Neuronal stem cell (in vitro differentiated cells): ENCODE data around the gene CNTN3.

Source experiments
- DNase-seq: peaks from one replicate; pipeline ENCODE4 v3.0.0-alpha.2; 2013; ENCODE audit warnings: low spot score
- H2AFZ ChIP-seq: one replicate; pipeline ENCODE4 v1.6.1; 2013; ENCODE audit warnings: mild to moderate bottlenecking, low read length, inconsistent platforms
- H2AK5ac ChIP-seq: 2 replicates; pipeline ENCODE4 v1.6.1; 2013; ENCODE audit warnings: low read depth, mild to moderate bottlenecking, inconsistent platforms, low read length, moderate library complexity, mixed read lengths
- H2BK120ac ChIP-seq: 2 replicates; pipeline ENCODE4 v1.6.1; 2013; ENCODE audit warnings: low read depth, mild to moderate bottlenecking, inconsistent platforms, low read length, moderate library complexity, mixed read lengths
- H2BK12ac ChIP-seq: one replicate; pipeline ENCODE4 v1.6.1; 2013; ENCODE audit warnings: low read length, inconsistent platforms
- H2BK15ac ChIP-seq: 2 replicates; pipeline ENCODE4 v1.6.1; 2013; ENCODE audit warnings: mild to moderate bottlenecking, low read length, inconsistent platforms, mixed read lengths
- H2BK5ac ChIP-seq: one replicate; pipeline ENCODE4 v1.6.1; 2013; ENCODE audit warnings: inconsistent platforms, mild to moderate bottlenecking, low read length, moderate library complexity
- H3K14ac ChIP-seq: one replicate; pipeline ENCODE4 v1.6.1; 2013; ENCODE audit warnings: low read length, inconsistent platforms
- H3K18ac ChIP-seq: 2 replicates; pipeline ENCODE4 v1.6.1; 2013; ENCODE audit warnings: low read length, inconsistent platforms
- H3K23ac ChIP-seq: 2 replicates; pipeline ENCODE4 v1.6.1; 2013; ENCODE audit warnings: low read depth, mild to moderate bottlenecking, mixed read lengths, low read length, inconsistent platforms; ENCODE audit not compliant: poor library complexity
- H3K27ac ChIP-seq: replicated peaks from 3 replicates; pipeline ENCODE4 v1.5.1; 2013; ENCODE audit warnings: low read length, inconsistent platforms
- H3K27me3 ChIP-seq, 3 experiments: 2 replicates each; pipeline ENCODE4 v1.6.1; 2013; ENCODE audit warnings: low read length in 3 of 3, mild to moderate bottlenecking in 2 of 3, inconsistent platforms in 1 of 3, low read depth in 1 of 3, mixed read lengths in 1 of 3, moderate library complexity in 1 of 3; ENCODE audit not compliant: control insufficient read depth in 3 of 3, insufficient read depth in 3 of 3
- H3K36me3 ChIP-seq, 2 donors: replicated peaks in 1 of 2; 2 replicates each; pipeline ENCODE4 v1.6.1; 2013; ENCODE audit warnings: low read length in 2 of 2; ENCODE audit not compliant: control insufficient read depth in 2 of 2, insufficient read depth in 2 of 2
- H3K4ac ChIP-seq: 2 replicates; pipeline ENCODE4 v1.6.1; 2013; ENCODE audit warnings: inconsistent platforms, mild to moderate bottlenecking, low read length, moderate library complexity
- H3K4me1 ChIP-seq, 2 donors: 1 replicate in 1 of 2; 2 replicates in 1 of 2; pipeline ENCODE4 v1.6.1; 2013; ENCODE audit warnings: low read length in 2 of 2, low read depth in 1 of 2; ENCODE audit not compliant: control insufficient read depth in 2 of 2, insufficient read depth in 1 of 2
- H3K4me2 ChIP-seq: one replicate; pipeline ENCODE4 v1.6.1; 2013; ENCODE audit warnings: mild to moderate bottlenecking, low read length, inconsistent platforms; ENCODE audit not compliant: insufficient read depth, poor library complexity, severe bottlenecking
- H3K4me3 ChIP-seq, 2 donors: 2 replicates each; pipeline ENCODE4 v1.5.1; 2013; ENCODE audit warnings: low read length in 2 of 2, mild to moderate bottlenecking in 2 of 2, inconsistent platforms in 1 of 2, moderate library complexity in 1 of 2
- H3K79me1 ChIP-seq: one replicate; pipeline ENCODE4 v1.6.1; 2013; ENCODE audit warnings: low read depth, mild to moderate bottlenecking, inconsistent platforms, low read length, moderate library complexity
- H3K9ac ChIP-seq: one replicate; pipeline ENCODE4 v1.6.1; 2013; ENCODE audit warnings: mild to moderate bottlenecking, low read depth, low read length, inconsistent platforms; ENCODE audit not compliant: poor library complexity
- H3K9me3 ChIP-seq, 2 donors: replicated peaks in 1 of 2; 2 replicates each; pipeline versions ENCODE3 to v1.6.1; 2013; ENCODE audit warnings: low read length in 2 of 2, mild to moderate bottlenecking in 2 of 2, inconsistent platforms in 1 of 2, low read depth in 1 of 2, mixed read lengths in 1 of 2, moderate library complexity in 1 of 2; ENCODE audit not compliant: control insufficient read depth in 2 of 2, insufficient read depth in 1 of 2
- H4K8ac ChIP-seq: one replicate; pipeline ENCODE4 v1.6.1; 2013; ENCODE audit warnings: low read depth, mild to moderate bottlenecking, inconsistent platforms, low read length, moderate library complexity
- H4K91ac ChIP-seq: one replicate; pipeline ENCODE4 v1.6.1; 2013; ENCODE audit warnings: low read length, low read depth, mild to moderate bottlenecking, inconsistent platforms; ENCODE audit not compliant: poor library complexity
- WGBS, 2 donors: extraction: QIAGEN DNeasy Blood & Tissue Kit; methylation state at CpG; one replicate each; pipeline ENCODE4 v1.1.7; 2013; ENCODE audit warnings: missing lambda C conversion rate in 2 of 2, mixed read lengths in 1 of 2; ENCODE audit not compliant: insufficient read length in 2 of 2, insufficient replicate concordance in 1 of 2; ENCODE audit errors: extremely low coverage in 2 of 2; 5-methylcytosine and 5-hydroxymethylcytosine counted together

Gene CNTN3

DNA sequence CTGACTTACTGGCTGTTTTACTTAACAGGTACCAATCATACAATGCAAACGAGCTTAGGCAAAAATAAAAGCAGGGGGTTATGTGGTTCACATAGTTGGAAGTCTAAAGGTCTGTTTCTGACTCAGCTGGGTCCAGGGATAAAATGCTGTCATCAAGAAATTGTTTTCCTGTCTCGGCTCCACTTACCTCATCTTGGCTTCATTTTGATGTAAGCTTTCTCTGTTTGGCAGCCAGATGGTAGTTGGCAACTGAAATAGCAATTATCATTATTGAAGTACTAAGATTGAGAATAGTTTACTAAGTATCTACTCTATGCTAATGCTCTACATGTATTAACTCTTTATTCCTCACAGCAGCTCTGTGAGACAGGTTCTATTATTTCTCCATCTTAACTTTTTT, 36.8 kb upstream of the CNTN3 start:
- no peak overlapping the region for H4K8ac ChIP-seq
- DNase-seq: no peak
- H2AK5ac ChIP-seq: no peak overlapping the region
- no peak overlapping the region for H2AFZ ChIP-seq
- no peak overlapping the region for H3K18ac ChIP-seq
- H2BK15ac ChIP-seq: no peak overlapping the region
- WGBS, 2 donors: no CpG with 5 or more reads among the region's 2 CpGs
- H3K4me3 ChIP-seq: no peak overlapping the region
- H3K23ac ChIP-seq: no peak overlapping the region
- H3K27me3 ChIP-seq: no peaks in the 10 kb centered on the region
- H3K9ac ChIP-seq: no peak overlapping the region
- H3K4ac ChIP-seq: no peak overlapping the region
- no peak overlapping the region for H4K91ac ChIP-seq
- H2BK5ac ChIP-seq: no peak overlapping the region
- H3K4me1 ChIP-seq: no peaks in the 10 kb centered on the region
- H3K36me3 ChIP-seq: no peaks in the 10 kb centered on the region
- no peak overlapping the region for H3K4me2 ChIP-seq
- H2BK120ac ChIP-seq: no peak overlapping the region
- no peak overlapping the region for H2BK12ac ChIP-seq
- H3K14ac ChIP-seq: no peak overlapping the region
- H3K79me1 ChIP-seq: no peaks in the 10 kb centered on the region
- H3K9me3 ChIP-seq: no peaks in the 10 kb centered on the region
- no peak overlapping the region for H3K27ac ChIP-seq

DNA sequence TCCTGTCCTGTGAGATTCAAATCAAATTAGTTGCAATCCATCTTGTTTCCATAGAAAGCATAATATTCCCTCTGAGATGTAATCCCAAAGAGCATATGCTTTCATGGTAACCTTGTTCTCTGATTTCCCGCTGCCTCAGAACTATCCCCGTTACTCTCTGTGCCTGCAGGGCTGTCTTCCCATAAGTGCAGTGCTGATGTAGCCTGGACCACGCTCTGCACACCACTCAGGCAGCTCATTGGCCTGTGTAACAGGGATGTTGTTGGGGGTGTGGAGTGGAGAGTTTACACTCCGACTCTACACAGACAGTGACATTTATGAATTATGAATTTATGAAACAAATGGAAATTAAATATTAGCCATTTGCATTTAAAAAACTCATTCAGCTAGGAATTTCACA, 33.6 kb upstream of the CNTN3 start:
- no peaks in the 10 kb centered on the region for H3K4me1 ChIP-seq
- H2BK5ac ChIP-seq: no peak overlapping the region
- no peak overlapping the region for H3K27ac ChIP-seq
- H4K91ac ChIP-seq: no peak overlapping the region
- no peaks in the 10 kb centered on the region for H3K9me3 ChIP-seq
- H2AK5ac ChIP-seq: no peak overlapping the region
- no peak overlapping the region for H2BK15ac ChIP-seq
- no peak overlapping the region for H3K18ac ChIP-seq
- H4K8ac ChIP-seq: peak overlapping the region; percentile 33
- no peak overlapping the region for H3K14ac ChIP-seq
- no peak overlapping the region for H2BK12ac ChIP-seq
- H3K4me2 ChIP-seq: no peak overlapping the region
- H3K27me3 ChIP-seq: no peaks in the 10 kb centered on the region
- no peak overlapping the region for H3K9ac ChIP-seq
- H3K79me1 ChIP-seq: no peaks in the 10 kb centered on the region
- DNase-seq: no peak
- no peak overlapping the region for H3K4ac ChIP-seq
- no peak overlapping the region for H2AFZ ChIP-seq
- no peak overlapping the region for H3K23ac ChIP-seq
- no peaks in the 10 kb centered on the region for H3K36me3 ChIP-seq
- WGBS, 2 donors: no CpG with 5 or more reads among the region's 4 CpGs
- no peak overlapping the region for H3K4me3 ChIP-seq
- no peak overlapping the region for H2BK120ac ChIP-seq

GRCh38 chr3:74646094-74646493, 31.6 kb upstream of the CNTN3 start:
- Histone ChIP-seq H3K4me1 (no peaks in the 10 kb centered on the region), H3K14ac (no peak overlapping the region), H2BK12ac (no peak overlapping the region), H3K36me3 (no peaks in the 10 kb centered on the region), H2AFZ (no peak overlapping the region), H4K8ac (no peak overlapping the region), H4K91ac (no peak overlapping the region), H3K4me3 (no peak overlapping the region), H3K4me2 (no peak overlapping the region), H2AK5ac (no peak overlapping the region), H3K18ac (no peak overlapping the region), H3K23ac (no peak overlapping the region), H3K79me1 (no peaks in the 10 kb centered on the region), H3K9ac (no peak overlapping the region), H3K9me3 (no peaks in the 10 kb centered on the region), H2BK120ac (no peak overlapping the region), H3K27me3 (no peaks in the 10 kb centered on the region), H3K4ac (no peak overlapping the region), H2BK15ac (no peak overlapping the region), H3K27ac (no peak overlapping the region), H2BK5ac (no peak overlapping the region)
- no peak for DNase-seq
- no CpG with 5 or more reads among the region's 1 CpG for WGBS, 2 donors

GRCh38 chr3:74643636-74644035, 29.2 kb upstream of the CNTN3 start:
- Histone ChIP-seq H4K8ac (no peak overlapping the region), H3K18ac (no peak overlapping the region), H3K23ac (no peak overlapping the region), H3K27me3 (no peaks in the 10 kb centered on the region), H3K14ac (no peak overlapping the region), H2BK12ac (no peak overlapping the region), H2BK15ac (no peak overlapping the region), H2AK5ac (no peak overlapping the region), H3K4ac (no peak overlapping the region), H3K4me2 (no peak overlapping the region), H3K79me1 (no peaks in the 10 kb centered on the region), H3K9ac (no peak overlapping the region), H2BK120ac (no peak overlapping the region), H3K4me1 (no peaks in the 10 kb centered on the region), H2BK5ac (no peak overlapping the region), H3K36me3 (no peaks in the 10 kb centered on the region), H3K4me3 (no peak overlapping the region), H3K9me3 (no peaks in the 10 kb centered on the region), H4K91ac (no peak overlapping the region), H2AFZ (peak overlapping the region; percentile 67), H3K27ac (no peak overlapping the region)
- WGBS, 2 donors: no CpG with 5 or more reads among the region's 5 CpGs
- no peak for DNase-seq
